Measurements from ENCODE around the gene AK2.

AK2 gene

DNA sequence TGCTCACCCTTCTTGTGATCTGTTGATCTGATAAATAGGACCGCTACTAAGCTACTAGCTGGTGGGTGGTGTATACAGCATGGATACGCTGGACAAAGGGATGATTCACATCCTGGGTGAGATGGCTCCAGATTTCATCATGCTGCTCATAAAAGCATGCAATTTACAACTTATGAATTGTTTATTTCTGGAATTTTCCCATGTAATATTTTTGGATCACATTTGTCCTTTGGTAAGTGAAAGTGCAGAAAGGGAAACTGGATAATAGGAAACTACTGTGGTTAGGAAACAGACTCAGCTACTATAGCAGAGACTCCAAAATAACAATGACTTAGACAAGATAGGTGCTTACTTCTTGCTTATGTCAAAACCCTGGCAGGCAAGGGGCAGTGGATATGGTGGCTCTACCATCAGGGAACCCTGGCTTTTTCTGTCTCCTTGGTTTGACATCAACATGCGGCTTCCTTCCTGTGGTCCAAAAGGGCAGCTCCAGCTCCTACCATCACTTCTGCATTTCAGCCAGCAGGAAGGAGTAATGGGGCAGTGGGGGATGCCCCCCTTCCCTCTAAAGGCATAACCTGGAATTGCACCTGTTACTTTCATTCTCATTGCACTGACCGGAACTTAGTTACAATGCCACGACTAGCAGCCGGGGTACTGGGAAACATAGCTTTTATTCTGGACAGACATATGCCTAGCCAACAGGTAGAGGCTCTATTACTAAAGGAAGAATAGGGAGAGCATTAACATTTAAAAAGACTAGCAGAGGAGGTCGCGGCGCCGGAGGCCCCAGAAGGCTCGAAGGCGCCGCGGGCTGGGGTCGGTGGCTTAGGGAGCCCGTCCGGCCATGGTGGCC, 13.8 kb upstream of the AK2 start:
- TF ChIP-seq EP300 (IDR thresholded peaks at IDR 0.05; ENCODE audit: borderline replicate concordance) (no peak), CEBPB (IDR thresholded peaks at IDR 0.05) (no peak), EGR1 (IDR thresholded peaks at IDR 0.05) (no peak), TAF1 (IDR thresholded peaks at IDR 0.05; ENCODE audit: low read depth) (no peak), CREB1 (IDR thresholded peaks at IDR 0.05; ENCODE audit: low read depth) (no peak), NFIC (IDR thresholded peaks at IDR 0.05) (no peak), TCF12 (IDR thresholded peaks at IDR 0.05; ENCODE audit: low read depth) (no peak), FOXM1 (IDR thresholded peaks at IDR 0.05; ENCODE audit: borderline replicate concordance, low read depth) (no peak), YY1 (IDR thresholded peaks at IDR 0.05; ENCODE audit: low read depth) (no peak)
- TF ChIP-seq, protein P1, sequence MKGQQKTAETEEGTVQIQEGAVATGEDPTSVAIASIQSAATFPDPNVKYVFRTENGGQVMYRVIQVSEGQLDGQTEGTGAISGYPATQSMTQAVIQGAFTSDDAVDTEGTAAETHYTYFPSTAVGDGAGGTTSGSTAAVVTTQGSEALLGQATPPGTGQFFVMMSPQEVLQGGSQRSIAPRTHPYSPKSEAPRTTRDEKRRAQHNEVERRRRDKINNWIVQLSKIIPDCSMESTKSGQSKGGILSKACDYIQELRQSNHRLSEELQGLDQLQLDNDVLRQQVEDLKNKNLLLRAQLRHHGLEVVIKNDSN (IDR thresholded peaks at IDR 0.05): no peak

DNA sequence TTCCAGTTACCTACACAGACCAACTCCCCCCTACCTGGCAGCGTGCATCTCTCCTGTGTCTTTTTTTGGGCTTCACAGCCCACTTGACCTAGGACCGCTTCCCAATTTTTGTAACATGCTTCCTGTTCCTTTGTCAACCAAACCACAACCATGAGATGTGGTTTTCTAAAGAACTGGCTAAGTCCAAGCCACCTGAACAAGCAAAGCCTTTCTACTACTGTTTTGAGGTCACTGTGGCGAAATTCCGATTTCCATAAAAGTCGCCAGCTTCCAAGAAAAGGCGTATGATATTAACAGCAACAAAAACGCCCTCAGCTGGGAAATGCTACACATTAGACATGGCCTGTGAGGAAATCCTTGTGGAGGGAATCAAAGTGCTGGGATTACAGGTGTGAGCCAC, 12.7 kb upstream of the AK2 start:
- TF ChIP-seq EGR1 (IDR thresholded peaks at IDR 0.05): no peak
- TF ChIP-seq YY1 (IDR thresholded peaks at IDR 0.05; ENCODE audit: low read depth): no peak
- no peak for TF ChIP-seq CEBPB (IDR thresholded peaks at IDR 0.05)
- no peak for TF ChIP-seq NFIC (IDR thresholded peaks at IDR 0.05)
- TF ChIP-seq RAD21 (IDR thresholded peaks at IDR 0.05; ENCODE audit: low read depth): no peak
- TF ChIP-seq, protein P2, sequence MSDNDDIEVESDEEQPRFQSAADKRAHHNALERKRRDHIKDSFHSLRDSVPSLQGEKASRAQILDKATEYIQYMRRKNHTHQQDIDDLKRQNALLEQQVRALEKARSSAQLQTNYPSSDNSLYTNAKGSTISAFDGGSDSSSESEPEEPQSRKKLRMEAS (IDR thresholded peaks at IDR 0.05): no peak
- no peak for TF ChIP-seq TAF1 (IDR thresholded peaks at IDR 0.05; ENCODE audit: low read depth)
- TF ChIP-seq ZBTB7A (IDR thresholded peaks at IDR 0.05; ENCODE audit: low read depth): no peak
- TF ChIP-seq TEAD4 (IDR thresholded peaks at IDR 0.05): no peak
- TF ChIP-seq CREB1 (IDR thresholded peaks at IDR 0.05; ENCODE audit: low read depth): no peak
- no peak for TF ChIP-seq EP300 (IDR thresholded peaks at IDR 0.05; ENCODE audit: borderline replicate concordance)

DNA sequence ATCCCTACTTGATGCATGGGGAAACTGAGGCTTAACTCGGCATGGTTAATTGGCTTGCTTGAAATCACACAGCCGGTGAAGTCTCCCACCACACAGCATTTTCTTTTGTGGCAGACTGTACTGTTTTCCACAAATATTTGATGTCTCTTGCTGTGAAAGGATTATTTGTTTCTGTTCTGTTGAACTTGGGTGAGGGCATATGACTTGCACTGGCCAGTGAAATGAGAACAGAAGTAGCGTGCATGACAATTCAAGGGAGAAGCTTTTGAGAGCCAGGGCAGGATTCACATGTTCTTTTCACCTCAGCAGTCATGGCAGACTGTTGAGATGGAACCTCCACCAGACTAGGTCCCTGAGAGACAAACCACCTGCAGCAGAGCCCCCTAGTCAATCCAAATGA, 11.7 kb upstream of the AK2 start:
- TF ChIP-seq, protein P3, sequence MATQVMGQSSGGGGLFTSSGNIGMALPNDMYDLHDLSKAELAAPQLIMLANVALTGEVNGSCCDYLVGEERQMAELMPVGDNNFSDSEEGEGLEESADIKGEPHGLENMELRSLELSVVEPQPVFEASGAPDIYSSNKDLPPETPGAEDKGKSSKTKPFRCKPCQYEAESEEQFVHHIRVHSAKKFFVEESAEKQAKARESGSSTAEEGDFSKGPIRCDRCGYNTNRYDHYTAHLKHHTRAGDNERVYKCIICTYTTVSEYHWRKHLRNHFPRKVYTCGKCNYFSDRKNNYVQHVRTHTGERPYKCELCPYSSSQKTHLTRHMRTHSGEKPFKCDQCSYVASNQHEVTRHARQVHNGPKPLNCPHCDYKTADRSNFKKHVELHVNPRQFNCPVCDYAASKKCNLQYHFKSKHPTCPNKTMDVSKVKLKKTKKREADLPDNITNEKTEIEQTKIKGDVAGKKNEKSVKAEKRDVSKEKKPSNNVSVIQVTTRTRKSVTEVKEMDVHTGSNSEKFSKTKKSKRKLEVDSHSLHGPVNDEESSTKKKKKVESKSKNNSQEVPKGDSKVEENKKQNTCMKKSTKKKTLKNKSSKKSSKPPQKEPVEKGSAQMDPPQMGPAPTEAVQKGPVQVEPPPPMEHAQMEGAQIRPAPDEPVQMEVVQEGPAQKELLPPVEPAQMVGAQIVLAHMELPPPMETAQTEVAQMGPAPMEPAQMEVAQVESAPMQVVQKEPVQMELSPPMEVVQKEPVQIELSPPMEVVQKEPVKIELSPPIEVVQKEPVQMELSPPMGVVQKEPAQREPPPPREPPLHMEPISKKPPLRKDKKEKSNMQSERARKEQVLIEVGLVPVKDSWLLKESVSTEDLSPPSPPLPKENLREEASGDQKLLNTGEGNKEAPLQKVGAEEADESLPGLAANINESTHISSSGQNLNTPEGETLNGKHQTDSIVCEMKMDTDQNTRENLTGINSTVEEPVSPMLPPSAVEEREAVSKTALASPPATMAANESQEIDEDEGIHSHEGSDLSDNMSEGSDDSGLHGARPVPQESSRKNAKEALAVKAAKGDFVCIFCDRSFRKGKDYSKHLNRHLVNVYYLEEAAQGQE (IDR thresholded peaks at IDR 0.05; ENCODE audit: low read depth): no peak
- TF ChIP-seq, protein P2 (IDR thresholded peaks at IDR 0.05): no peak
- TF ChIP-seq, protein P1 (IDR thresholded peaks at IDR 0.05): no peak
- TF ChIP-seq YY1 (IDR thresholded peaks at IDR 0.05; ENCODE audit: low read depth): no peak
- TF ChIP-seq FOXM1 (IDR thresholded peaks at IDR 0.05; ENCODE audit: borderline replicate concordance, low read depth): no peak
- TF ChIP-seq TCF12 (IDR thresholded peaks at IDR 0.05; ENCODE audit: low read depth): no peak
- no peak for TF ChIP-seq CREB1 (IDR thresholded peaks at IDR 0.05; ENCODE audit: low read depth)
- no peak for TF ChIP-seq RAD21 (IDR thresholded peaks at IDR 0.05; ENCODE audit: low read depth)
- TF ChIP-seq NFIC (IDR thresholded peaks at IDR 0.05): no peak
- TF ChIP-seq CEBPB (IDR thresholded peaks at IDR 0.05): no peak
- TF ChIP-seq EP300 (IDR thresholded peaks at IDR 0.05; ENCODE audit: borderline replicate concordance): no peak
- TF ChIP-seq TEAD4 (IDR thresholded peaks at IDR 0.05): no peak
- no peak for TF ChIP-seq TAF1 (IDR thresholded peaks at IDR 0.05; ENCODE audit: low read depth)
- TF ChIP-seq EGR1 (IDR thresholded peaks at IDR 0.05): no peak

DNA sequence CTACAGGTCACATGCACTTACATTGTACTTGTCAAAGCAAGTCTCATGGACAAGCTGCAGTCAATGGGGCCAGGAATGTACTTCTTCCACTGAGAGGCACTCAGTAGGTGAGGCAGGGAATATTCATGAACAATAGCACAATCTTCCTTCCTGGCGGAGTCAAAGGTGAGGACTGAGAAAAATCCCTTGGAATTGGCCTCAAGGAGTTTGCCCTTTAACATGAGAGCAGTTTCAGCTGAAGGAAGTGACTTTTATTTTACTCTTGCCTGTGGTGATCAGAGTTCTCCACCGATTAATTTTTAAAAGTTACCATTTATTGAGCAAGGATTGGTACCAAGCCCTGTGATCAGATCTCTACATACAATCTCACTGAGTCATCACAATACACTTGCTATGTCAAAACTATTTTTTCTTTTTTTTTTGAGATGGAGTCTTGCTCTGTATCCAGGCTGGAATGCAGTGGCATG, 11.2 kb upstream of the AK2 start:
- TF ChIP-seq, protein P1 (IDR thresholded peaks at IDR 0.05): no peak
- TF ChIP-seq NFIC (IDR thresholded peaks at IDR 0.05) (no peak), TAF1 (IDR thresholded peaks at IDR 0.05; ENCODE audit: low read depth) (no peak), EGR1 (IDR thresholded peaks at IDR 0.05) (no peak), FOXM1 (IDR thresholded peaks at IDR 0.05; ENCODE audit: borderline replicate concordance, low read depth) (no peak), YY1 (IDR thresholded peaks at IDR 0.05; ENCODE audit: low read depth) (no peak), CREB1 (IDR thresholded peaks at IDR 0.05; ENCODE audit: low read depth) (no peak), TCF12 (IDR thresholded peaks at IDR 0.05; ENCODE audit: low read depth) (no peak), RAD21 (IDR thresholded peaks at IDR 0.05; ENCODE audit: low read depth) (no peak), ZBTB7A (IDR thresholded peaks at IDR 0.05; ENCODE audit: low read depth) (no peak), TEAD4 (IDR thresholded peaks at IDR 0.05) (no peak), EP300 (IDR thresholded peaks at IDR 0.05; ENCODE audit: borderline replicate concordance) (no peak), CEBPB (IDR thresholded peaks at IDR 0.05) (no peak)
- TF ChIP-seq, protein P3 (IDR thresholded peaks at IDR 0.05; ENCODE audit: low read depth): no peak
- TF ChIP-seq, protein P2 (IDR thresholded peaks at IDR 0.05): no peak

All from Ishikawa (cell line).